Fibroblast of skin of scalp (primary cell): ENCODE measurements around the gene UBE2S.
"Not testable (repeated sequence)": the region's sequence is repeated elsewhere in the genome, so short reads cannot be mapped to it uniquely, and the experiment has no call there.

ENCODE experiments used
- DNase-seq: peaks from one replicate; pipeline ENCODE4 v3.0.0-alpha.2; 2013

UBE2S gene

GRCh38 chr19:55405638-55406037, 1.9 kb downstream of the UBE2S start:
- DNase-seq: no peak

DNA sequence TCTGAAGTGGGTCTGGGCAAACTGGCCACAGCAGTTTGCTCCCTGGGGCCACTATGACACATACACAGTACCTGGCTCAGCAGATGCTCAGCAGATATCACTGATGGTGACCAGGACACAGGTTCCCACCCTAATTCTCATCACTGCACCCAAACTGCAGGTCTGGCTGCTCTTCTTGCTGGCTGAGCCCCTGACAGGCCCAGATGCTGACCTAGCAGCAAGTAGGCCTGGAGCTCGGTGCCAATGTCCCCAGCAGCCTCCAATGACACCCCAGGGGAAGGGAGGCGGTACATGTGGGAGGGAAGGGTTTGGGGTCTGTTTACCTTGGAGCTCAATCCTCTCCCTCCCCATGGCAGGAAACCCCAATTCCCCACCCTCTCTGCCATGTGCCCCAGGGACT, 5.1 kb downstream of the UBE2S start:
- no peak for DNase-seq

- not testable (repeated sequence) for DNase-seq
These were observed 6.2 kb downstream of the UBE2S start for GRCh38 chr19:55401390-55401789.

- DNase-seq: no peak
These were observed 7.1 kb downstream of the UBE2S start for GRCh38 chr19:55400281-55401087.

GRCh38 chr19:55398200-55398925, 9.2 kb downstream of the UBE2S start:
- DNase-seq: no peak

- no peak for DNase-seq
These were observed 14.5 kb downstream of the UBE2S start for GRCh38 chr19:55392820-55393761.

DNA sequence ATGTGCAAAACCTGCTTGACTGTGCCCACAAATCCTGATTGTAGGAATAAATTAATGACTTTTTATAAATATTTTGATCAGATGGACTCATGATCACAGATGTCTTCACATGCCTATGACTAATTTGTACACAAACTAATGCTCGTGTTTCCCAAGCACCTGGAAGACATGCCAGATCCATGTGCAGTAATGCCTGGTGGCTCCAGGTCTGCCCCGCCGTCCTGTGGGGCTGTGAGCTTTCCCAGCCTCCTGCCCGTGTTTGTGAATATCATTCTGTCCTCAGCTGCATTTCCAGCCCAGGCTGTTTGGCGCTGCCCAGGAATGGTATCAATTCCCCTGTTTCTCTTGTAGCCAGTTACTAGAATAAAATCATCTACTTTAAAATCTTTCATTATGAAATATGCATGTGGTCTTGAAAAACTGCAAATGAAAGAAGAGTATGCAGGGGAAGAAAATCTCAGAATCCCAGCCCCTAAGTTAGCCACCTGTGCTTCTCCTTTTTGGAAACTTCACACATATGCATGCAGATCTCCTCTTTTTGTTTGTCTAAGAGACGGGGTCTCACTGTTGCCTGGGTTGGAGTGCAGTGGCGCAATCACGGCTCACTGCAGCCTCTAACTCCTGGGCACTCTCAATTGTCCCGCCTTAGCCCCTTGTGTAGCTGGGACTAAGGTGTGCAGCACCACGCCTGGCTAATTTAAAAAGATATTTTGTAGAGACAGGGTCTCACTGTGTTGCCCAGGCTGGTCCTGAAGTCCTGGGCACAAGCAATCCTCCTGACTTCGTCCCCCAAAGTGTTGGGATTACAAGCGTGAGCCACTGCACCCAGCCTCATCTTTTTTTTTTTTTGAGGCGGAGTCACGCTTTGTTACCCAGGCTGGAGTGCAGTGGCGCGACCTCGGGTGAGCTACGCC, 15.6 kb downstream of the UBE2S start:
- no peak for DNase-seq

- no peak for DNase-seq
These were observed 16.4 kb downstream of the UBE2S start for GRCh38 chr19:55391191-55391670.

- DNase-seq: peak; percentile 35
These were observed 17.1 kb downstream of the UBE2S start for GRCh38 chr19:55390461-55390880.

DNA sequence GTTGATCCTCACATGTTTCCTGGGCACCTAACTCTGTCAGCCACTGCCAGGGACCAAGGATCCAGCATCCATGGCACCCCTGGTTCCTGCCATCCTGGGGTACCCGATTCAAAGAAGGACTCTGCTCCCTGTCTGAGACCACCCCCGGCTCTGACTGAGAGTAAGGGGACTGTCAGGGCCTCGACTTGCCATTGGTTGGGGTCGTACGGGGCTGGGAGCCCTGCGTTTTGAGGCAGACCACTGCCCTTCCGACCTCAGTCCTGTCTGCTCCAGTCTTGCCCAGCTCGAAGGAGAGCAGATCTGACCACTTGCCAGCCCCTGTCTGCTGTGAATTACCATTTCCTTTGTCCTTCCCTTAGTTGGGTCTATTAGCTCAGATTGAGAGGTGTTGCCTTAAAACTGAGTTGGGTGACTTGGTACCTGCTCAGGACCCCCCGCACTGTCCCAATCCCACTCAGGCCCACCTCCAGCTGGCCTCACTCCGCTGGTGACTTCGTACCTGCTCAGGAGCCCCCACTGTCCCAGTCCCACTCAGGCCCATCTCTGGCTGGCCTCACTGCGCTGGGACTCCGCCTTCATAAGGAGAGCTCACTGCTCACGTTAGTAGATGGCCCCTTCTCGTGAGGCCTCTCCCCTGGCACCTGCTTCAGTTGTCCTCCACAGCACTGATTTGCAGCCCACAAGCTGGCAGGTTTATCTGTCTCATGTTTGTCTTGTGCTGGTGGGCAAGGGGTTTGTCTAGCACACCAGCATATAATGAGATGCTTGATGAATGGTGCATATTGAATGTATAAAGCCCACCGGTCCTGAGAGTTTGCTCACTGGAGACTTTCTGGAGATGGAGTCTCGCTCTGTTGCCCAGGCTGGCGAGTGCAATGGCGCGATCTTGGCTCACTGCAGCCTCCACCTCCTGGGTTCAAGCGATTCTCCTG, 17.9 kb downstream of the UBE2S start:
- DNase-seq: no peak

DNA sequence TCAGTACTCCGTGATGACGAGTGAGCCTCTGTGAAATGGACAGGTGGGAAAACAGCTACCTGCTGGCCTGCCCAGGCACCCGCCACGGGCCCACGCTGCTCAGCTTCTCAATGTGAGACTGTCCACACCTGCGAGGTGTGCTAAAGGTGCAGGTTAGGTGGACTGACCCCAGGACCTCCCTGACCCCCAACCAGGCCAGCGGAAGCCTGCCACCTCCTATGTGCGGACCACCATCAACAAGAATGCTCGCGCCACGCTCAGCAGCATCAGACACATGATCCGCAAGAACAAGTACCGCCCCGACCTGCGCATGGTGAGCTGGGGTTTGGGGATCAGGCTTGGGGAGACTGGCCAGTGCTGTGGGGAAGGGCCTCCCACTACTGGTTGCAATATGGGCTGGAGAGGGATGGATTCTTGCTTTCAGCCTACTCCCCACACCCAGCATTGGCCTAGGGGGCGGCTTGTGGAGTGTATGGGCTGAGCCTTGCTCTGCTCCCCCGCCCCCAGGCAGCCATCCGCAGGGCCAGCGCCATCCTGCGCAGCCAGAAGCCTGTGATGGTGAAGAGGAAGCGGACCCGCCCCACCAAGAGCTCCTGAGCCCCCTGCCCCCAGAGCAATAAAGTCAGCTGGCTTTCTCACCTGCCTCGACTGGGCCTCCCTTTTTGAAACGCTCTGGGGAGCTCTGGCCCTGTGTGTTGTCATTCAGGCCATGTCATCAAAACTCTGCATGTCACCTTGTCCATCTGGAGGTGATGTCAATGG, 19.7 kb downstream of the UBE2S start:
- no peak for DNase-seq

- DNase-seq: no peak
These were observed 21.1 kb downstream of the UBE2S start for GRCh38 chr19:55386493-55386971.

GRCh38 chr19:55385724-55386492, 21.7 kb downstream of the UBE2S start, which contains the start of gene RPL28:
TSS of gene RPL28 (plus strand) at chr19:55385932. CDS start at chr19:55386358, 426 bp downstream.
- peak; percentile 98 for DNase-seq

- DNase-seq: peak; percentile 96
These were observed 22.5 kb downstream of the UBE2S start for GRCh38 chr19:55384920-55385723.

GRCh38 chr19:55384131-55384919, 23.3 kb downstream of the UBE2S start, which contains the start of gene TMEM238:
TSS of gene TMEM238 (minus strand) at chr19:55384292. CDS start at chr19:55384259, 33 bp downstream.
- DNase-seq: no peak
